OCI-LY7 (cell line): ENCODE measurements around the gene SLC4A9.

Source experiments
- CTCF ChIP-seq: fragments of 200-600 bp; sonication (generic); conservative IDR thresholded peaks from 2 replicates; pipeline ENCODE4 v1.5.1; 2014; ENCODE audit warnings: mild to moderate bottlenecking, antibody characterized with exemption, low read length, moderate library complexity, mixed read lengths
- EZH2phosphoT487 ChIP-seq: fragments of 200-600 bp; sonication (generic); IDR thresholded peaks from 2 replicates; pipeline ENCODE4 v1.6.1; 2018; ENCODE audit warnings: low read depth, borderline replicate concordance, mild to moderate bottlenecking, mixed run types, antibody characterized with exemption, low read length, moderate library complexity, mixed read lengths

- TF ChIP-seq CTCF: no peak
- no peak for TF ChIP-seq EZH2phosphoT487
These were observed 1.9 kb downstream of the SLC4A9 start for GRCh38 chr5:140361901-140362300.
